Spleen (tissue), 11 donors: Measurements from ENCODE around the gene HOXC11. TPM values are rescaled to one million over a fixed set of nuclear protein-coding genes. Genes with fewer than 3 reads are reported as not detected.

ENCODE experiments used
- DNase-seq: peaks from one replicate; pipeline ENCODE4 v3.0.0-alpha.2; 2020
- H3K27ac ChIP-seq, 8 donors: fragments of 200-600 bp; sonication (generic) in 7 of 8; 1 replicate in 4 of 8; 2 replicates in 4 of 8; pipeline versions ENCODE4 v1.5.0 to v1.8.0; 2016 to 2021; ENCODE audit warnings: inconsistent platforms in 4 of 8, mild to moderate bottlenecking in 4 of 8, moderate library complexity in 1 of 8
- H3K27me3 ChIP-seq, 7 donors: fragments of 200-600 bp; sonication (generic) in 6 of 7; replicated peaks in 1 of 7; 1 replicate in 4 of 7; 2 replicates in 3 of 7; pipeline versions ENCODE4 v1.5.0 to v1.8.0; 2016 to 2021; ENCODE audit warnings: inconsistent platforms in 3 of 7, mild to moderate bottlenecking in 1 of 7
- H3K36me3 ChIP-seq, 6 donors: fragments of 200-600 bp; sonication (generic) in 5 of 6; 1 replicate in 4 of 6; 2 replicates in 2 of 6; pipeline versions ENCODE4 v1.5.0 to v1.8.0; 2016 to 2021; ENCODE audit warnings: inconsistent platforms in 2 of 6
- H3K4me1 ChIP-seq, 6 donors: fragments of 200-600 bp; sonication (generic) in 5 of 6; 1 replicate in 3 of 6; 2 replicates in 3 of 6; pipeline versions ENCODE4 v1.5.0 to v1.8.0; 2016 to 2021; ENCODE audit warnings: inconsistent platforms in 3 of 6
- H3K4me3 ChIP-seq, 8 donors: fragments of 200-600 bp; sonication (generic) in 7 of 8; 1 replicate in 4 of 8; 2 replicates in 4 of 8; pipeline versions ENCODE4 v1.5.0 to v1.8.0; 2016 to 2021; ENCODE audit warnings: inconsistent platforms in 4 of 8, mild to moderate bottlenecking in 4 of 8, moderate library complexity in 2 of 8
- H3K9me3 ChIP-seq, 8 donors: fragments of 200-600 bp; sonication (generic) in 7 of 8; 1 replicate in 4 of 8; 2 replicates in 4 of 8; pipeline versions ENCODE4 v1.5.0 to v1.8.0; 2016 to 2021; ENCODE audit warnings: inconsistent platforms in 4 of 8
- CTCF ChIP-seq, 11 experiments: fragments of 200-600 bp in 7 of 11; fragments of 450-650 bp in 4 of 11; sonication (generic) in 4 of 11; IDR thresholded peaks in 8 of 11; conservative IDR thresholded peaks in 3 of 11; 1 replicate in 7 of 11; 2 replicates in 4 of 11; pipeline versions ENCODE4 v1.4.0 to v1.8.0; 2016 to 2021; ENCODE audit warnings: antibody characterized with exemption in 11 of 11, inconsistent platforms in 4 of 11, mild to moderate bottlenecking in 1 of 11
- POLR2A ChIP-seq, 3 donors: fragments of 450-650 bp; IDR thresholded peaks; one replicate each; pipeline ENCODE4 v1.5.1; 2017; ENCODE audit warnings: antibody characterized with exemption in 3 of 3, mild to moderate bottlenecking in 1 of 3
- POLR2AphosphoS5 ChIP-seq, 3 donors: sonication (generic); formaldehyde crosslinking; IDR thresholded peaks; one replicate each; pipeline ENCODE4 v1.5.1; 2017; ENCODE audit warnings: antibody characterized with exemption in 3 of 3
- whole genome bisulfite sequencing, 5 donors: extraction: QIAGEN DNeasy Blood & Tissue Kit in 3 of 5; methylation state at CpG; one replicate each; pipeline versions ENCODE4 v1.1.5 to v1.1.7; 2013 to 2018; 5-methylcytosine and 5-hydroxymethylcytosine counted together
- intact Hi-C: fragments of 100-400 bp; cut with DNase I; formaldehyde crosslinking; loops from one replicate; pipeline ENCODE4 v1.15.0; 2023; ENCODE audit warnings: low total_unique reads
- polyA plus RNA-seq, 3 donors: library from polyadenylated mRNA; stranded (reverse); fragments of 200-250 nt; gene quantifications; one replicate each; pipeline ENCODE4 v1.2.1, GENCODE V29; 2013
- total RNA-seq, 7 donors: library from RNA; depleted of rRNA in 3 of 7; stranded (reverse); fragments of >200 nt in 3 of 7; fragmentation: NEBNext Ultra II Directional in 4 of 7; extraction: Animal tissue kit (Norgen Biotek cat#: 25700) in 4 of 7; gene quantifications; one replicate each; pipeline versions ENCODE4 v1.1.0 to v1.2.1, GENCODE V29; 2016 to 2021
- donor health status: healthy with polysubstance abuse.
- donor health status: DM: no; HTN: no; CAD: no; lungs with moderate emphysema.
- donor health status: DM: no; HTN: no; CAD: no.
- donor health status: Bipolar disorder and iron deficiency.
- donor health status: healthy.
- donor health status: DM: no; HTN: no; CAD: no.
- donor health status: DM: yes; HTN: yes; CAD: no.

The HOXC11 gene
- total and polyA plus RNA-seq, 10 donors, result not detected

DNA sequence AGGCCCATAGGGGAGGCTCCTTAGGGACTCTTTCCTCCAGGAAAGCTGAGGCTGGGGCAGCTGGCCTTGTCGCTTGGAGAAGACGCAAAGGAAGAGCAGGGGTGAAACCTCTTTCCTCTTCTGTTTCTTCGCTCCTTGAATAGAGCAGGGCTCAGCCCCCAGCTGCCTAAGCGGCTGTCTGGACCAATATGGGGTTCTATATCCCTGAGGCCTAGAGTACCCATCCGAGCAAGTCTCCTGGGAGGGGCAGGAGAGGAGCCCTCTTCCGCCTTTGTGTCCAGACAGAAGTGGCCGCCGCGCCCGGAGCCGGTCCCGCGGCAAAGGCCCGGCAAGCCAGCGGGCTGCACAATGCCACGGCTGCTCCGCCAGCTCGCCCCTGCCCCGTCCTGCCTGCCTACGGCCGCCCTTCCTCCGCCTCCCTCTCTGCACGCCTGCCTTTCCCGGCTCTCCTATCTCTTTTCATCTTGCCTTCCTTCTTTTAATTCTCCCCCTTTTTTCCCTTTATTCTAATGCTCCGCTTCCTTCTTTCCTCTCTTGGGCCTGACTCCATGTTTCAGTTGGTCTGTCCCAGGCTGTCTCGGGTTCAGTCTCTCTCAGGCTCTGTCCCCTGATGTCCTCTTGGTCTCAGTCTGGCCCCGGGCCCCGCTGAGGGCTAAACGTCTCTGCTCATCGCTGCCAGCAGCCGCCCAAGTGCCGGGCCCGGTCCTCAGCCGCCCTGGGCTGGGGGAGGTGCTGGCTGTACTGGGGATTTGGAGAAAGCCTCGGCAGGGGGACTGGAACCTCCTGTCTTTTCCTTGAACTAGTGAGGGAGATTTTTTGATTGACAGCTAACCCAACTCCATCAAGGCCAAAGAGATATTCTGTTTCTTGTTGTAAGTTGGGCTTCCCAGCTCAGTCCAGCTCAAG is 24.5 kb downstream of the HOXC11 start:
- WGBS, 5 donors, result 7 to 10% (median 10%) methylated on average over 35 of the region's 35 CpGs
- peaks cover 19 to 58% (median 47%) of the 10 kb centered on the region in 6 donors for H3K4me1 ChIP-seq
- no peak overlapping the region for H3K4me3 ChIP-seq
- DNase-seq, result peak; percentile 68
- H3K36me3 ChIP-seq, result no peaks in the 10 kb centered on the region
- intact Hi-C loops, result no loop called here
- no peak overlapping the region for H3K27ac ChIP-seq
- H3K27me3 ChIP-seq, result peaks cover 24 to 100% (median 100%) of the 10 kb centered on the region in 7 donors
- H3K9me3 ChIP-seq, result no peaks in the 10 kb centered on the region
- no peak for TF ChIP-seq POLR2A (IDR thresholded peaks at IDR 0.05)

DNA sequence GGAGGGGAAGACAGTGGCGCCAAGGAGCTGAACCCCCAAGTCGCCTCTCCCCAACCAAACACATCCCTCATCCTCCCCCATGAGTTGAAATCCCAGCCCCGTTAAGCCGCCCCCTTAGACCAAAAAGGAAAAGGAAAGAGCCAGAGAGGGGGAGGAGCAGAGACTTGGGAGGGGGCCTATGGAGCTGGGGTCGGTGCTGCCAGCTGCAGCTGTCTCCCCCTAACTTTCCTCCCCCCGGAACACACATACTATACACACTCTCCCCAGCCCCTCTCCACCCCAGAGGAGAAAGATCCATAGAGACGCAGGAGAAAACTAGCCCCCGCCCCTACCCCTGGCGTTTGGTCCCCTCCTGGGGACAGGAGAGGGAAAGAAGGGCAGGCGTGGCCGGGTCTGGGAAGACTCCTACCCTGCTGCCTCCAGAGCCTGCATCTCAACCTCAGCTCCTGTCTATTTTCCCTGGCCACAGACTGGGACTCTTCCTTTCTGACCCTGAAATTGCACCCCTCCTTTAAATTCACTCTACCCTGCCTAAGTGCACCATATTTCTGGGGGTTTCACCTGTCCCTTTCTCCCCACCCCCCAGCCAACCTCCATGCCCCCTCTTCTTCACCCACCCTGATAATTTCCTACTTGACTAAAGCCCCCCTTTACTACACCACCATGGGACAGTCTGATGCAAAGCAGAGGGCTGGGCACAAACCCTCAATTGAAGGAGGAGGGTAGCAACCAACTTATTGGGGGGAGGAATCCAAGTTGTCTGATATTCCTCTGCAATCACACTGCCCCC is 25.4 kb downstream of the HOXC11 start:
- 8 to 12% (median 9%) methylated on average over 10 to 11 of the region's 11 CpGs for WGBS, 5 donors

DNA sequence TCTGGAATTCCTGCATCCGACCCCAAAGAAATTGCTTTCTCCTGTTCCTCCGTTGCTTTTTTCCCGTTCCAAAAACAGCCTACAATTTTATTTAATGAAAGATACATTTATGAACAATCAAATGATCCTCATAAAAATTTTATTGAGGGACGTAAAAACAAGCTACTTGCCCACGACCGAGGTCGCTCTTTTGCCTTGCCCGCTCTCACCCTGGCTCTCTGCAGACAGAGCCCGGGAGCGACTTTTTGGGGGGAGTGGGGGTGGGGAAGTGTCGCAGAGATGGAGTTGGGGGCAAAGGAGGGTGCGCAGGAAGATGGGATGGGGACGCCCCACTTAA is 25.9 kb downstream of the HOXC11 start:
- H3K36me3 ChIP-seq, result no peaks in the 10 kb centered on the region
- intact Hi-C loops, result no loop called here
- H3K4me1 ChIP-seq, result peaks cover 19 to 56% (median 47%) of the 10 kb centered on the region in 6 donors
- peaks cover 24 to 100% (median 100%) of the 10 kb centered on the region in 7 donors for H3K27me3 ChIP-seq
- H3K4me3 ChIP-seq, result no peak overlapping the region
- H3K9me3 ChIP-seq, result no peaks in the 10 kb centered on the region
- WGBS, 5 donors, result 10 to 15% (median 14%) methylated on average over 13 of the region's 13 CpGs
- no peak for TF ChIP-seq POLR2AphosphoS5 (IDR thresholded peaks at IDR 0.05)
- no peak for TF ChIP-seq CTCF (IDR thresholded peaks at IDR 0.05 in 8 of 11, conservative IDR thresholded peaks at IDR 0.05 in 3 of 11)
- TF ChIP-seq POLR2A (IDR thresholded peaks at IDR 0.05), result no peak
- DNase-seq, result no peak
- no peak overlapping the region for H3K27ac ChIP-seq

More for the DNA sequence above, 25.4 kb downstream of the HOXC11 start:
- H3K36me3 ChIP-seq, result no peaks in the 10 kb centered on the region
- H3K4me3 ChIP-seq, result no peak overlapping the region
- no peak overlapping the region for H3K27ac ChIP-seq
- no peak for TF ChIP-seq POLR2A (IDR thresholded peaks at IDR 0.05)
- TF ChIP-seq POLR2AphosphoS5 (IDR thresholded peaks at IDR 0.05), result no peak
- no peak for TF ChIP-seq CTCF (IDR thresholded peaks at IDR 0.05 in 8 of 11, conservative IDR thresholded peaks at IDR 0.05 in 3 of 11)
- intact Hi-C loops, result no loop called here
- no peaks in the 10 kb centered on the region for H3K9me3 ChIP-seq
- no peak for DNase-seq
- H3K4me1 ChIP-seq, result peaks cover 19 to 58% (median 47%) of the 10 kb centered on the region in 6 donors
- peaks cover 24 to 100% (median 100%) of the 10 kb centered on the region in 7 donors for H3K27me3 ChIP-seq

- TF ChIP-seq POLR2AphosphoS5 (IDR thresholded peaks at IDR 0.05) (no peak), POLR2A (IDR thresholded peaks at IDR 0.05) (no peak), CTCF (IDR thresholded peaks at IDR 0.05 in 8 of 11, conservative IDR thresholded peaks at IDR 0.05 in 3 of 11) (no peak)
- no peak for DNase-seq
- intact Hi-C loops, result loop anchor here (5.0 kb wide), 1 partner anchor 203 kb away; no protein-coding TSS in a partner anchor
- Histone ChIP-seq H3K9me3 (no peaks in the 10 kb centered on the region), H3K27me3 (peaks cover 18 to 100% (median 100%) of the 10 kb centered on the region in 7 donors), H3K27ac (no peak overlapping the region), H3K4me1 (peaks cover 18 to 48% (median 39%) of the 10 kb centered on the region in 6 donors), H3K4me3 (peak overlapping the region in 2 of 8 donors; percentile 25 to 53), H3K36me3 (no peaks in the 10 kb centered on the region)
- WGBS, 5 donors, result 4 to 7% (median 4%) methylated on average over 35 of the region's 35 CpGs
These were observed 26.7 kb downstream of the HOXC11 start for GRCh38 chr12:53999559-54000115.
